ENCODE measurements around the gene TRIM60.

The TRIM60 gene

GRCh38 chr4:165059386-165059785 is 27.6 kb downstream of the TRIM60 start:
- no peak overlapping the region for H3K27ac ChIP-seq
- TF ChIP-seq CTCF (conservative IDR thresholded peaks at IDR 0.05) = no peak

- TF ChIP-seq CTCF (conservative IDR thresholded peaks at IDR 0.05) = peak; percentile 68
- H3K27ac ChIP-seq = no peak overlapping the region
These were observed 29.1 kb downstream of the TRIM60 start for GRCh38 chr4:165060938-165061337.

GRCh38 chr4:165070560-165070959 is 38.8 kb downstream of the TRIM60 start:
- peak overlapping the region; percentile 44 for H3K27ac ChIP-seq
- no peak for TF ChIP-seq CTCF (conservative IDR thresholded peaks at IDR 0.05)

- H3K27ac ChIP-seq = peak overlapping the region; percentile 44
These were observed 41.5 kb downstream of the TRIM60 start for GRCh38 chr4:165073346-165073745.

GRCh38 chr4:165077034-165077578 is 45.3 kb downstream of the TRIM60 start:
- no peak for TF ChIP-seq CTCF (conservative IDR thresholded peaks at IDR 0.05)
- peak overlapping the region; percentile 98 for H3K27ac ChIP-seq

- TF ChIP-seq CTCF (conservative IDR thresholded peaks at IDR 0.05) = no peak
These were observed 47.7 kb downstream of the TRIM60 start for GRCh38 chr4:165079476-165079875.

GRCh38 chr4:165084787-165085186 is 53.0 kb downstream of the TRIM60 start:
- H3K27ac ChIP-seq = peak overlapping the region; percentile 9; the same call in 1 of the 2 replicates

More at GRCh38 chr4:165079476-165079875, 47.7 kb downstream of the TRIM60 start:
- H3K27ac ChIP-seq = peak overlapping the region; percentile 98

- no peak for TF ChIP-seq CTCF (conservative IDR thresholded peaks at IDR 0.05)
- H3K27ac ChIP-seq = peak overlapping the region; percentile 9
These were observed 54.1 kb downstream of the TRIM60 start for GRCh38 chr4:165085946-165086345.

- H3K27ac ChIP-seq = no peak overlapping the region
- TF ChIP-seq CTCF (conservative IDR thresholded peaks at IDR 0.05) = no peak
These were observed 56.6 kb downstream of the TRIM60 start for GRCh38 chr4:165088366-165088765.

Measured in VCaP (cell line).